ENCODE measurements around the gene TNKS1BP1.
"Not testable (repeated sequence)": the region's sequence is repeated elsewhere in the genome, so short reads cannot be mapped to it uniquely, and the experiment has no call there.

The TNKS1BP1 gene

DNA sequence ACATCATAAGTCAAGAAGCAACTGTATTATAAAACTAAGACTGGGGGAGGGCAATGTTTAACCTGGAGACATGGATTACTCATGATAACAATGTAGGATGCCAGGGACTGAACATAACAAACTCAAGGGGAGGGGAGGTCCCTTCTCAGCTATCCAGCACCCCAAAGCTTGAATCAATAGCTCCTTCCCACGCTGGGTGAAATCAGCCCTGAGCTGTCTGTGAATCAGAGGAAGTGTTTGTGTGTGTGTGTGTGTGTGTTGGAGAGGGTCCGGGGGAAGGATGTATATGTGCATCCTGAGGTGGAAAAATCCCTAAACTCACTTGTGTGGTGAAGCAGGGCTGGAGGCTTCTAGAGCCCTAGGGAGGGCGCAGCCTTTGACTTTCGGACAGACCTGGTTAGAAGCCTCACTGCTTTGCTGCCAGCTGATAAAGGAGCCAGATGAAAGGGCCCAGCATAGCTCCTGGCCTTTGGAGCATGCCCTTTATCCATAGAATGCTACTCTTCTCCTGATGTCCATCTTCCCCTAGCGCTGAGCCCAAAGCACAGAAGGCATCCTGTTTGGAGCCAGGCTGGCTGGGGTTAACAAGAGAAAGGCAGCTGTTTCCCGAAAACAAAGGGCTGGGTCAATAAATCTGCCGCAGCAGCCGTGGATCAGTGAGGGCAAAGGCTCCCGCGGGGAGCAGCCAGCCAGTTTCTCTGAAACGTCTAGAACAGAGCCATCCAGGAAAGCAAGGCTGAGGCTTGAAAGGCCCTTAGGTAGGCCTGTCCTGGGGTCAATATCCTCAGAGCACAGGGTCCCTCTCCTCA, 35.8 kb downstream of the TNKS1BP1 start:
- Histone ChIP-seq H3K27me3 (ENCODE audit: insufficient read depth, low read depth) (no peaks in the 10 kb centered on the region), H3K36me3 (ENCODE audit: insufficient read depth) (no peaks in the 10 kb centered on the region), H2AFZ (ENCODE audit: low read depth) (no peak overlapping the region), H3K4me3 (IDR thresholded peaks at IDR 0.05; ENCODE audit: insufficient read depth, low read depth, low read length) (no peak overlapping the region), H3K4me1 (ENCODE audit: low read depth, poor library complexity, severe bottlenecking) (no peaks in the 10 kb centered on the region), H3K79me2 (ENCODE audit: insufficient read depth, low read depth) (no peaks in the 10 kb centered on the region), H3K4me2 (no peak overlapping the region), H4K20me1 (ENCODE audit: insufficient read depth) (no peaks in the 10 kb centered on the region), H3K9ac (no peak overlapping the region), H3K27ac (no peak overlapping the region)
- no peak for TF ChIP-seq CTCF (conservative IDR thresholded peaks at IDR 0.05; ENCODE audit: low read depth, low read length)

DNA sequence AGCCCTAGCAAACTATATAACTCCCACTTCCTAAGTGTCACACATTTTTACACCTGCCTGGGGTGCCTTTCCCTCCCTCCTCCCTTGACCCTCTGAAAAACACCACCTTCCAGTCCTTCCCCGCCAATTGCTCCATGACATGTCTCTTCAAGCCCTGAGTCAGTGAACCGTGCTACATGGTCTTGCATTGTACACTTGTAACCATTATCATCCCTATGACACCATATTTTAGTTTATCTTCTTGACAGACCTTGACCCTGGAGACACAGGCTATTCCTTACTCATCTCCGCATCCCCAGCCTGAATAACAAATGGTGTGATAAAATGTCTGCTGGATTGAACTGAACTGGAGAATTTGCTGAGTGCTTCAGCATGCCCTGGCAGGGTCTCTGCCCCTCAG, 36.9 kb downstream of the TNKS1BP1 start:
- no peak overlapping the region for H3K4me2 ChIP-seq
- no peaks in the 10 kb centered on the region for H3K4me1 ChIP-seq (ENCODE audit: low read depth, poor library complexity, severe bottlenecking)
- no peaks in the 10 kb centered on the region for H3K27me3 ChIP-seq (ENCODE audit: insufficient read depth, low read depth)
- no peaks in the 10 kb centered on the region for H4K20me1 ChIP-seq (ENCODE audit: insufficient read depth)
- H3K4me3 ChIP-seq (IDR thresholded peaks at IDR 0.05; ENCODE audit: insufficient read depth, low read depth, low read length): no peak overlapping the region
- no peaks in the 10 kb centered on the region for H3K79me2 ChIP-seq (ENCODE audit: insufficient read depth, low read depth)
- H2AFZ ChIP-seq (ENCODE audit: low read depth): no peak overlapping the region
- no peak overlapping the region for H3K27ac ChIP-seq
- TF ChIP-seq CTCF (conservative IDR thresholded peaks at IDR 0.05; ENCODE audit: low read depth, low read length): no peak
- H3K36me3 ChIP-seq (ENCODE audit: insufficient read depth): no peaks in the 10 kb centered on the region
- H3K9ac ChIP-seq: no peak overlapping the region

- H3K27ac ChIP-seq: no peak overlapping the region
- no peaks in the 10 kb centered on the region for H3K36me3 ChIP-seq (ENCODE audit: insufficient read depth)
- H4K20me1 ChIP-seq (ENCODE audit: insufficient read depth): no peaks in the 10 kb centered on the region
- H3K27me3 ChIP-seq (ENCODE audit: insufficient read depth, low read depth): no peaks in the 10 kb centered on the region
- no peak overlapping the region for H2AFZ ChIP-seq (ENCODE audit: low read depth)
- H3K9ac ChIP-seq: no peak overlapping the region
- no peak overlapping the region for H3K4me2 ChIP-seq
- no peaks in the 10 kb centered on the region for H3K79me2 ChIP-seq (ENCODE audit: insufficient read depth, low read depth)
- TF ChIP-seq CTCF (conservative IDR thresholded peaks at IDR 0.05; ENCODE audit: low read depth, low read length): no peak
- no peak overlapping the region for H3K4me3 ChIP-seq (IDR thresholded peaks at IDR 0.05; ENCODE audit: insufficient read depth, low read depth, low read length)
- no peaks in the 10 kb centered on the region for H3K4me1 ChIP-seq (ENCODE audit: low read depth, poor library complexity, severe bottlenecking)
Observed at GRCh38 chr11:57283231-57283990, 41.3 kb downstream of the TNKS1BP1 start.

DNA sequence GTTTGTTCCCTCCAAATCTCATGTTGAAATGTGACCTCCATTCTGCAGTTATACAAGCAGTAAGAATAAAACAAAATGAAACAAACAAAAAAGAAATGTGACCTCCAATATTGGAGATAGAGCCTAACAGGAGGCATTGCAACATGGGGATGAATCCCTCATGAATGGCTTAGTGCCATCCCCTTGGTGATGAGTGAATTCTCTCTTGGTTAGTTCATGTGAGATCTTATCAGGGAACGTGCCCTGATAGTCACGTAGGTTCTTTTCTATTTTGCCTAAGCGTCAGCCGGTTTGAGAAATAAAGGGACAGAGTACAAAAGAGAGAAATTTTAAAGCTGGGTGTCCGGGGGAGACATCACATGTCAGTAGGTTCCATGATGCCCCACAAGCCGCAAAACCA, 43.2 kb downstream of the TNKS1BP1 start:
- not testable (repeated sequence) for H3K4me1 ChIP-seq (ENCODE audit: low read depth, poor library complexity, severe bottlenecking); H3K27me3 ChIP-seq (ENCODE audit: insufficient read depth, low read depth); H3K4me3 ChIP-seq (IDR thresholded peaks at IDR 0.05; ENCODE audit: insufficient read depth, low read depth, low read length)

GRCh38 chr11:57279116-57279515, 45.6 kb downstream of the TNKS1BP1 start:
- no peak overlapping the region for H3K4me2 ChIP-seq
- no peak overlapping the region for H2AFZ ChIP-seq (ENCODE audit: low read depth)
- no peak overlapping the region for H3K27ac ChIP-seq
- TF ChIP-seq CTCF (conservative IDR thresholded peaks at IDR 0.05; ENCODE audit: low read depth, low read length): no peak
- H3K4me3 ChIP-seq (IDR thresholded peaks at IDR 0.05; ENCODE audit: insufficient read depth, low read depth, low read length): no peak overlapping the region
- no peaks in the 10 kb centered on the region for H4K20me1 ChIP-seq (ENCODE audit: insufficient read depth)
- H3K36me3 ChIP-seq (ENCODE audit: insufficient read depth): no peaks in the 10 kb centered on the region
- no peaks in the 10 kb centered on the region for H3K4me1 ChIP-seq (ENCODE audit: low read depth, poor library complexity, severe bottlenecking)
- no peaks in the 10 kb centered on the region for H3K27me3 ChIP-seq (ENCODE audit: insufficient read depth, low read depth)
- H3K9ac ChIP-seq: no peak overlapping the region
- no peaks in the 10 kb centered on the region for H3K79me2 ChIP-seq (ENCODE audit: insufficient read depth, low read depth)

More for the DNA sequence above, 43.2 kb downstream of the TNKS1BP1 start:
- not testable (repeated sequence) for H3K36me3 ChIP-seq (ENCODE audit: insufficient read depth); H3K27ac ChIP-seq; H2AFZ ChIP-seq (ENCODE audit: low read depth); H4K20me1 ChIP-seq (ENCODE audit: insufficient read depth); H3K4me2 ChIP-seq; H3K9ac ChIP-seq; H3K79me2 ChIP-seq (ENCODE audit: insufficient read depth, low read depth)
